PC-3 (cell line): ENCODE results near the gene FLRT1. TPM values are rescaled to one million over a fixed set of nuclear protein-coding genes. Genes with fewer than 3 reads are reported as not detected.

ENCODE experiments used
- ATAC-seq: fragments of 200-7000 bp; cut with Tn5 transposase; 2 replicates; pipeline ENCODE4 v1.9.1; 2020; ENCODE audit warnings: mild to moderate bottlenecking, moderate library complexity
- BruUV-seq: library from RNA; stranded (reverse); fragments of 400-500 nt; replicated peaks from 2 replicates; lab custom pipeline; 2021; lab: Mats Ljungman, UMichigan
- CTCF ChIA-PET: fragments of 300-600 bp; sonication (Branson Sonifier 250); formaldehyde crosslinking; loops from one replicate; lab custom pipeline; 2022; ENCODE audit warnings: antibody characterized with exemption; lab: Charles Lee
- POLR2A ChIA-PET: fragments of 300-600 bp; sonication (Branson Sonifier 250); formaldehyde crosslinking; loops from one replicate; lab custom pipeline; 2022; ENCODE audit warnings: antibody characterized with exemption; ENCODE audit not compliant: unreplicated experiment; lab: Charles Lee
- DNase-seq: peaks from one replicate; pipeline ENCODE4 v3.0.0-alpha.2; 2015
- H2AFZ ChIP-seq: fragments of 300-600 bp; sonication (generic); 2 replicates; pipeline ENCODE4 v1.6.0; 2016; ENCODE audit warnings: antibody characterized with exemption, low read length
- H3F3A ChIP-seq: fragments of 300-600 bp; sonication (generic); one replicate; pipeline ENCODE4 v1.6.0; 2017; ENCODE audit warnings: antibody characterized with exemption, low read length, control low read depth, mild to moderate bottlenecking; ENCODE audit not compliant: unreplicated experiment
- H3K27ac ChIP-seq: fragments of 300-600 bp; sonication (generic); 2 replicates; pipeline ENCODE4 v1.5.1; 2016; ENCODE audit warnings: mild to moderate bottlenecking, low read length
- H3K27me3 ChIP-seq: fragments of 300-600 bp; sonication (generic); 2 replicates; pipeline ENCODE4 v1.6.1; 2016; ENCODE audit warnings: low read length, mixed read lengths
- H3K36me3 ChIP-seq: fragments of 300-600 bp; sonication (generic); 2 replicates; pipeline ENCODE4 v1.6.1; 2016; ENCODE audit warnings: low read depth, mixed run types, low read length, mixed read lengths
- H3K4me1 ChIP-seq: fragments of 300-600 bp; sonication (generic); 2 replicates; pipeline ENCODE4 v1.5.1; 2016; ENCODE audit warnings: low read length; ENCODE audit not compliant: insufficient read depth
- H3K4me2 ChIP-seq: fragments of 300-600 bp; sonication (generic); 2 replicates; pipeline ENCODE4 v1.6.0; 2016; ENCODE audit warnings: low read length
- H3K4me3 ChIP-seq: fragments of 300-600 bp; sonication (generic); 2 replicates; pipeline ENCODE4 v1.5.1; 2016; ENCODE audit warnings: mild to moderate bottlenecking, low read length, mixed read lengths
- H3K79me2 ChIP-seq: fragments of 300-600 bp; sonication (generic); 2 replicates; pipeline ENCODE4 v1.6.1; 2017; ENCODE audit warnings: low read length, mixed read lengths
- H3K9ac ChIP-seq: fragments of 300-600 bp; sonication (generic); 2 replicates; pipeline ENCODE4 v1.6.0; 2016; ENCODE audit warnings: mild to moderate bottlenecking, low read length
- H3K9me2 ChIP-seq: fragments of 300-600 bp; sonication (generic); replicated peaks from 2 replicates; pipeline ENCODE4 v1.6.1; 2016; ENCODE audit warnings: mixed run types, low read length, mixed read lengths
- H3K9me3 ChIP-seq: fragments of 300-600 bp; sonication (generic); 2 replicates; pipeline ENCODE4 v1.6.1; 2016; ENCODE audit warnings: low read length, mixed read lengths
- H4K20me1 ChIP-seq: fragments of 300-600 bp; sonication (generic); 2 replicates; pipeline ENCODE4 v1.6.1; 2016; ENCODE audit warnings: low read length, mixed read lengths
- EZH2 ChIP-seq: fragments of 300-600 bp; sonication (generic); IDR thresholded peaks from one replicate; pipeline ENCODE4 v1.6.1; 2017; ENCODE audit warnings: antibody characterized with exemption, mild to moderate bottlenecking, low read length; ENCODE audit not compliant: unreplicated experiment
- EZH2phosphoT487 ChIP-seq: fragments of 300-600 bp; sonication (generic); IDR thresholded peaks from 2 replicates; pipeline ENCODE4 v1.6.1; 2018; ENCODE audit warnings: mild to moderate bottlenecking, antibody characterized with exemption, low read length, borderline replicate concordance
- intact Hi-C: fragments of 100-400 bp; cut with micrococcal nuclease; formaldehyde crosslinking; loops from 2 replicates; pipeline ENCODE4 v1.9.0; 2023
- total RNA-seq: library from RNA; depleted of rRNA; stranded (reverse); fragments of >200 nt; gene quantifications from 2 replicates; pipeline ENCODE4 v1.2.3, GENCODE V29; 2014
- TF ChIP-seq, protein P1 (sequence below): fragments of 300-600 bp; sonication (generic); conservative IDR thresholded peaks from 2 replicates; pipeline ENCODE4 v1.5.1; 2017; ENCODE audit warnings: antibody characterized with exemption, low read depth, mild to moderate bottlenecking, low read length

Gene FLRT1
- total RNA-seq, 1 experiment from 2014 or later = not detected

DNA sequence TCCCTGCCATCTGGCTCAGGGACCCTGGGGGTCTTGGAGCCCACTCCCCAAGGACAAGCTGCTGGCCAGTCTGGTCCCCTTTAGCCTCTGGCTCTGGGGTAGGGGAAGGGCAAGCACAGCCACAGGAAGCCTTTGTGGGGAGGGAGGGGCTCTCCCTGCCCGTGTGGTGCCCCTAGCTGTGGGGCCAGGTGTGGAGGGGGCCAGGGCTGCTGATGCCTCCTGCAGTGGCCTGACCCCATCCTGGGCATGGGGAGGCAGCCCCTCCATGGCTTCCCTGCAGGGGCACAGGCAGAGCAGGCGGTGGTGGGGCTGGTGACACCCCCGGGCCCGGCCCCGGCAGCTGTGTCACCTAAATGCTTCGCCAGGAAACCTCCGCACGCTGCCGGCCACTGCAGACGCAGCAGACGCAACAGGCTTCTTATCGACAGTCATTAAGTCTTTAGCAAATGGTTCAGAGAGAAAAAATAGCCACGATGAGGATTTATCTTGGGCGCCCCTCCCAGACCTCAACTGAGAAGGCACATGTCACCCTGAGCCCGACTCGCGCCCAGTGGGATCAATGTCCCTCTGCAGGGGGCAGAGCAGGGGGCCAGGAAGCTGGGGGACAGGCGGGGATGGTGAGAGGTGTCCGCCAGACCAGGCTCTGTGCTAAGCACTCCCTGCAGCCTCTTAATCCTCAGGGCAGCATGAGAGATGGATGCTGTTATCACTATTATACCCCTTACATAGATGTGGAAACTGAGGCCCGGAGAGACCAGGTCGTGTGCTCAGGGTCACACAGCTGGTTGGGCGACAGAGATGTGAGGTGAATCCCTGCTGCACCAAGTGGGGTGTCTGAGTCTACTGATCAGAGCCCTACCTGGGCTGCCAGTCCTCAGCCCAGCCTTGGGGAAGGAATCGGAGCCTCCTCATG lies 33.9 kb downstream of the FLRT1 start:
- intact Hi-C loops = no loop called here
- H3K9ac ChIP-seq = no peak overlapping the region
- CTCF ChIA-PET = no interaction called here

DNA sequence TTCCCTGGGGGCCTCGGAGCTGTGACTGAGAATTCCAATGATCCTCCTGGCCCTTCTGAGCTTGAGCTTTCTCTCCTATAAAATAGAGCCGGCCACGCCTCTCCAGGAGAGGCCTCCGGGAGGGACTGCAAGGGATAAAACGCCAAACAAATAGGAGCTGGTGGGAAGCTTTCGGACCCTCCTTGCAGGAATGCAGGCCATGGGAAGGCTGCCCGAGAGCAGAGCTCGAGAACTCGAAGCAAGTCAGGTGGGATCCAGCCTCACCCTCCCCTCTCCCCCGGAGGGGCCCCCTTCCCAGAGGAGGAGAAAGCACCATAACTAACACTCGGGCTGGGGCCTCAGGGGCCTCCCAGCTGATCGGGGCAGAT lies 34.6 kb downstream of the FLRT1 start:
- ChIA-PET POLR2A (interaction anchor here (0.6 kb wide), 1 partner anchor 8 kb away, joined by 5 read pairs; no protein-coding TSS in a partner anchor), CTCF (no interaction called here)
- Histone ChIP-seq H3K4me2 (no peak overlapping the region), H3F3A (no peaks in the 10 kb centered on the region), H3K36me3 (no peaks in the 10 kb centered on the region), H3K27me3 (no peaks in the 10 kb centered on the region), H3K9me3 (no peaks in the 10 kb centered on the region), H3K4me1 (no peaks in the 10 kb centered on the region), H3K79me2 (no peaks in the 10 kb centered on the region), H3K27ac (no peak overlapping the region), H4K20me1 (no peaks in the 10 kb centered on the region), H3K9me2 (no peaks in the 10 kb centered on the region), H3K9ac (no peak overlapping the region), H3K4me3 (no peak overlapping the region), H2AFZ (no peak overlapping the region)
- DNase-seq = no peak
- BruUV-seq = no TSS peak
- no peak for ATAC-seq
- intact Hi-C loops = no loop called here
- TF ChIP-seq, protein P1, sequence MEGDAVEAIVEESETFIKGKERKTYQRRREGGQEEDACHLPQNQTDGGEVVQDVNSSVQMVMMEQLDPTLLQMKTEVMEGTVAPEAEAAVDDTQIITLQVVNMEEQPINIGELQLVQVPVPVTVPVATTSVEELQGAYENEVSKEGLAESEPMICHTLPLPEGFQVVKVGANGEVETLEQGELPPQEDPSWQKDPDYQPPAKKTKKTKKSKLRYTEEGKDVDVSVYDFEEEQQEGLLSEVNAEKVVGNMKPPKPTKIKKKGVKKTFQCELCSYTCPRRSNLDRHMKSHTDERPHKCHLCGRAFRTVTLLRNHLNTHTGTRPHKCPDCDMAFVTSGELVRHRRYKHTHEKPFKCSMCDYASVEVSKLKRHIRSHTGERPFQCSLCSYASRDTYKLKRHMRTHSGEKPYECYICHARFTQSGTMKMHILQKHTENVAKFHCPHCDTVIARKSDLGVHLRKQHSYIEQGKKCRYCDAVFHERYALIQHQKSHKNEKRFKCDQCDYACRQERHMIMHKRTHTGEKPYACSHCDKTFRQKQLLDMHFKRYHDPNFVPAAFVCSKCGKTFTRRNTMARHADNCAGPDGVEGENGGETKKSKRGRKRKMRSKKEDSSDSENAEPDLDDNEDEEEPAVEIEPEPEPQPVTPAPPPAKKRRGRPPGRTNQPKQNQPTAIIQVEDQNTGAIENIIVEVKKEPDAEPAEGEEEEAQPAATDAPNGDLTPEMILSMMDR = no peak
- TF ChIP-seq EZH2phosphoT487 (no peak), EZH2 (no peak)

More for the DNA sequence above, 33.9 kb downstream of the FLRT1 start:
- Histone ChIP-seq H3K4me2 (no peak overlapping the region), H2AFZ (no peak overlapping the region), H3K79me2 (no peaks in the 10 kb centered on the region), H3F3A (no peaks in the 10 kb centered on the region), H3K27ac (no peak overlapping the region), H3K9me2 (no peaks in the 10 kb centered on the region), H3K4me3 (no peak overlapping the region), H3K27me3 (no peaks in the 10 kb centered on the region), H3K9me3 (no peaks in the 10 kb centered on the region), H3K4me1 (no peaks in the 10 kb centered on the region), H4K20me1 (no peaks in the 10 kb centered on the region), H3K36me3 (no peaks in the 10 kb centered on the region)
- TF ChIP-seq, protein P1 = no peak
- TF ChIP-seq EZH2 = no peak
- DNase-seq (no peak), ATAC-seq (no peak)
- POLR2A ChIA-PET = interaction anchor here (0.6 kb wide), 1 partner anchor 8 kb away, joined by 5 read pairs; no protein-coding TSS in a partner anchor
- no TSS peak for BruUV-seq

DNA sequence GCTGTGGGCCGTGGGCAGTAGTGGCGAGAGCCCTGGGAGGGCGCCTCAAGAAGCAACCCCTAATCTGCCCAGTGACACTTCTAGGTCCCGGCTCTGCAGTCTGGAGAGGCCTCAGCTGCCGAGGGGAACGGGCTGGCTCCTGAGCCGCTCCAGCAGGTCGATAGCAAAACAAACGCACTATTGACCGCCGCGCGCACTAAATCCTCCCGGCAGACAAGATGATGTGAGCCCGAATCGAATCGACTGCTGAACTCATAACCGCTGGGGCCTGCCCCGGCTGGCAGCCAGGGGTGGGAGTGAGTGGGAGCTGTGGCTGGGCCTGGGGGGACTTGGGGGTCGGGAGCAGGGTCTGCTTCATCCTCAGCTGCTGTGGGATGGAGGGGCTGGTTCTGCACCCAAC lies 36.1 kb downstream of the FLRT1 start:
- Histone ChIP-seq H3K27ac (no peak overlapping the region), H3K4me1 (no peaks in the 10 kb centered on the region), H2AFZ (no peak overlapping the region), H3K36me3 (no peaks in the 10 kb centered on the region), H3F3A (no peaks in the 10 kb centered on the region), H3K4me3 (no peak overlapping the region), H4K20me1 (0 out of 2 replicates have a peak, but pooled peaks cover 3% of the 10 kb centered on the region), H3K79me2 (no peaks in the 10 kb centered on the region), H3K4me2 (no peak overlapping the region), H3K27me3 (no peaks in the 10 kb centered on the region), H3K9me2 (no peaks in the 10 kb centered on the region), H3K9ac (no peak overlapping the region), H3K9me3 (no peaks in the 10 kb centered on the region)
- BruUV-seq = no TSS peak
- no peak for ATAC-seq
- ChIA-PET CTCF (no interaction called here), POLR2A (no interaction called here)
- DNase-seq = no peak
- intact Hi-C loops = no loop called here
- no peak for TF ChIP-seq EZH2
- TF ChIP-seq EZH2phosphoT487 = no peak
- TF ChIP-seq, protein P1 = no peak
